H1 (cell line): ENCODE data around the gene MAPK1. TPM values are rescaled to one million over a fixed set of nuclear protein-coding genes. Genes with fewer than 3 reads are reported as not detected.

Experiments
- CTCF ChIA-PET: fragments of 300-600 bp; sonication (Branson Sonifier 250); formaldehyde crosslinking; loops from one replicate; lab custom pipeline; 2021; ENCODE audit not compliant: partially characterized antibody; lab: Charles Lee
- POLR2A ChIA-PET: fragments of 300-600 bp; sonication (Branson Sonifier 250); formaldehyde crosslinking; loops from one replicate; lab custom pipeline; 2021; ENCODE audit warnings: inconsistent platforms; ENCODE audit not compliant: partially characterized antibody; lab: Charles Lee
- DNase-seq, 2 experiments: peaks; one replicate each; pipeline versions ENCODE4 v3.0.0 to v3.0.0-alpha.2; 2010 to 2022; ENCODE audit warnings: low spot score in 2 of 2, low read depth in 1 of 2, mixed read lengths in 1 of 2
- FAIRE-seq: peaks from 2 replicates; lab custom pipeline; 2011; peaks lifted over from hg19 to GRCh38; lab: Jason Lieb, UNC
- H2AFZ ChIP-seq: 2 replicates; pipeline ENCODE4 v1.8.1; 2012; ENCODE audit warnings: low read length, inconsistent platforms
- H2AK5ac ChIP-seq: 2 replicates; pipeline ENCODE4 v1.6.1; 2013; ENCODE audit warnings: low read depth, low read length
- H2BK120ac ChIP-seq: replicated peaks from 2 replicates; pipeline ENCODE3; 2013; ENCODE audit warnings: low read depth, low read length, inconsistent platforms
- H2BK12ac ChIP-seq: 2 replicates; pipeline ENCODE4 v1.6.1; 2013; ENCODE audit warnings: low read depth, low read length
- H2BK15ac ChIP-seq: 2 replicates; pipeline ENCODE4 v1.6.1; 2013; ENCODE audit warnings: low read length
- H2BK20ac ChIP-seq: 2 replicates; pipeline ENCODE4 v1.6.1; 2013; ENCODE audit warnings: low read length
- H2BK5ac ChIP-seq: 2 replicates; pipeline ENCODE4 v1.6.1; 2013; ENCODE audit warnings: low read depth, low read length
- H3K14ac ChIP-seq: 2 replicates; pipeline ENCODE4 v1.6.1; 2013; ENCODE audit warnings: inconsistent platforms; ENCODE audit not compliant: insufficient read length
- H3K18ac ChIP-seq: 2 replicates; pipeline ENCODE4 v1.6.1; 2013; ENCODE audit warnings: low read length; ENCODE audit errors: extremely low read depth
- H3K23ac ChIP-seq: 2 replicates; pipeline ENCODE4 v1.6.1; 2013; ENCODE audit warnings: inconsistent platforms; ENCODE audit not compliant: insufficient read length
- H3K23me2 ChIP-seq: 2 replicates; pipeline ENCODE4 v1.6.1; 2013; ENCODE audit warnings: low read depth, low read length
- H3K27ac ChIP-seq: 2 replicates; pipeline ENCODE4 v1.6.1; 2011; ENCODE audit warnings: low read depth, low read length, inconsistent platforms
- H3K27me3 ChIP-seq, 4 experiments: replicated peaks in 1 of 4; 1 replicate in 1 of 4; 2 replicates in 3 of 4; pipeline versions ENCODE4 v1.6.1 to v1.8.1; 2011 to 2013; ENCODE audit warnings: low read length in 3 of 4, mild to moderate bottlenecking in 3 of 4, inconsistent platforms in 2 of 4, mixed read lengths in 2 of 4, moderate library complexity in 1 of 4; ENCODE audit not compliant: control insufficient read depth in 3 of 4, insufficient read depth in 3 of 4; ENCODE audit errors: extremely low read depth in 1 of 4
- H3K36me3 ChIP-seq, 4 experiments: 2 replicates each; pipeline versions ENCODE4 v1.6.1 to v1.8.1; 2011 to 2013; ENCODE audit warnings: mild to moderate bottlenecking in 4 of 4, low read length in 3 of 4, moderate library complexity in 2 of 4, control low read depth in 1 of 4, inconsistent platforms in 1 of 4; ENCODE audit not compliant: insufficient read depth in 4 of 4, control insufficient read depth in 2 of 4
- H3K4ac ChIP-seq: replicated peaks from 2 replicates; pipeline ENCODE3; 2013; ENCODE audit warnings: low read length, low read depth, mixed read lengths, inconsistent platforms; ENCODE audit not compliant: insufficient read length
- H3K4me1 ChIP-seq, 4 experiments: replicated peaks in 1 of 4; 1 replicate in 1 of 4; 2 replicates in 3 of 4; pipeline versions ENCODE4 v1.6.1 to v1.8.1; 2011 to 2013; ENCODE audit warnings: low read length in 3 of 4, inconsistent platforms in 2 of 4, mixed read lengths in 1 of 4; ENCODE audit not compliant: insufficient read depth in 4 of 4, control insufficient read depth in 3 of 4
- H3K4me2 ChIP-seq, 2 experiments: 2 replicates each; pipeline versions ENCODE4 v1.6.1 to v1.8.1; 2011 to 2013; ENCODE audit warnings: low read depth in 2 of 2, low read length in 2 of 2, control low read depth in 1 of 2, inconsistent platforms in 1 of 2, mild to moderate bottlenecking in 1 of 2; ENCODE audit not compliant: insufficient read depth in 1 of 2
- H3K4me3 ChIP-seq, 4 experiments: fragments of 200-600, 300-600 bp in 1 of 4; sonication (generic), shearing (Covaris generic), sonication (Bioruptor Twin) in 1 of 4; 2 replicates each; pipeline versions ENCODE4 v1.5.1 to v1.8.1; 2011 to 2016; ENCODE audit warnings: low read length in 4 of 4, low read depth in 3 of 4, control low read depth in 2 of 4, inconsistent platforms in 2 of 4, mild to moderate bottlenecking in 2 of 4, mixed read lengths in 1 of 4, moderate library complexity in 1 of 4; ENCODE audit not compliant: insufficient read depth in 2 of 4; ENCODE audit errors: extremely low read depth in 1 of 4
- H3K56ac ChIP-seq: replicated peaks from 2 replicates; pipeline ENCODE3; 2013; ENCODE audit warnings: low read depth, mild to moderate bottlenecking, mixed read lengths, low read length, inconsistent platforms; ENCODE audit not compliant: insufficient read length
- H3K79me1 ChIP-seq: 2 replicates; pipeline ENCODE4 v1.6.1; 2013; ENCODE audit warnings: low read depth, low read length, control low read depth
- H3K79me2 ChIP-seq, 2 experiments: 2 replicates each; pipeline versions ENCODE4 v1.6.1 to v1.8.1; 2012 to 2013; ENCODE audit warnings: low read length in 2 of 2, mild to moderate bottlenecking in 2 of 2, inconsistent platforms in 1 of 2; ENCODE audit not compliant: insufficient read depth in 2 of 2, control insufficient read depth in 1 of 2
- H3K9ac ChIP-seq, 4 experiments: replicated peaks in 1 of 4; 1 replicate in 1 of 4; 2 replicates in 3 of 4; pipeline versions ENCODE4 v1.6.1 to v1.8.1; 2011 to 2013; ENCODE audit warnings: low read depth in 3 of 4, low read length in 3 of 4, control low read depth in 2 of 4, mild to moderate bottlenecking in 2 of 4, moderate library complexity in 2 of 4, inconsistent platforms in 1 of 4; ENCODE audit errors: extremely low read depth in 1 of 4
- H3K9me3 ChIP-seq, 2 experiments: 2 replicates each; pipeline versions ENCODE4 v1.6.1 to v1.8.1; 2012 to 2013; ENCODE audit warnings: mild to moderate bottlenecking in 2 of 2, moderate library complexity in 2 of 2, control low read depth in 1 of 2, inconsistent platforms in 1 of 2, low read depth in 1 of 2, low read length in 1 of 2, mixed read lengths in 1 of 2; ENCODE audit not compliant: insufficient read depth in 2 of 2
- H4K20me1 ChIP-seq, 2 experiments: replicated peaks in 1 of 2; 2 replicates each; pipeline versions ENCODE3 to v1.8.1; 2011 to 2013; ENCODE audit warnings: inconsistent platforms in 2 of 2, low read length in 2 of 2, mild to moderate bottlenecking in 1 of 2; ENCODE audit not compliant: insufficient read depth in 2 of 2, control insufficient read depth in 1 of 2
- H4K5ac ChIP-seq: 2 replicates; pipeline ENCODE4 v1.6.1; 2013; ENCODE audit warnings: low read length, low read depth, mixed read lengths, inconsistent platforms; ENCODE audit not compliant: insufficient read length
- H4K8ac ChIP-seq: 2 replicates; pipeline ENCODE4 v1.8.0; 2013; ENCODE audit warnings: mild to moderate bottlenecking, moderate library complexity, low read length, inconsistent platforms; ENCODE audit not compliant: insufficient read depth; ENCODE audit errors: extremely low read depth
- H4K91ac ChIP-seq: replicated peaks from 2 replicates; pipeline ENCODE3; 2013; ENCODE audit warnings: low read length, mixed read lengths, inconsistent platforms; ENCODE audit not compliant: insufficient read length
- ASH2L ChIP-seq: fragments of 200-600, 300-600 bp; sonication (generic); IDR thresholded peaks from one replicate; pipeline ENCODE4 v1.7.1; 2017; ENCODE audit warnings: low read length
- BACH1 ChIP-seq: IDR thresholded peaks from 2 replicates; pipeline ENCODE4 v1.6.1; 2012; ENCODE audit warnings: low read length, improper control_type of control experiment
- CBX5 ChIP-seq: fragments of 300-800, 300-1000 bp; sonication (generic); IDR thresholded peaks from 2 replicates; pipeline ENCODE4 v1.7.1; 2016; ENCODE audit warnings: antibody characterized with exemption, low read length, low read depth
- EZH2 ChIP-seq: fragments of 200-600 bp; sonication (generic); IDR thresholded peaks from 2 replicates; pipeline ENCODE4 v1.7.1; 2012; ENCODE audit warnings: low read depth, mild to moderate bottlenecking, moderate library complexity, low read length, inconsistent platforms; ENCODE audit not compliant: severe bottlenecking
- GABPA ChIP-seq: IDR thresholded peaks from 2 replicates; pipeline ENCODE4 v1.6.1; 2011; ENCODE audit warnings: mild to moderate bottlenecking, low read length, moderate library complexity, borderline replicate concordance; ENCODE audit not compliant: insufficient read depth
- JUND ChIP-seq: IDR thresholded peaks from 2 replicates; pipeline ENCODE4 v1.6.1; 2011; ENCODE audit warnings: mild to moderate bottlenecking, improper control_type of control experiment, low read length
- whole genome bisulfite sequencing, 2 experiments: shearing (Covaris generic) in 1 of 2; methylation state at CpG; one replicate each; pipeline versions ENCODE4 v1.1.6 to v1.1.7; 2013 to 2015; ENCODE audit warnings: low lambda C conversion rate in 2 of 2, mixed read lengths in 2 of 2, inconsistent platforms in 1 of 2, low coverage in 1 of 2, missing lambda C conversion rate in 1 of 2; ENCODE audit not compliant: insufficient replicate concordance in 2 of 2, insufficient coverage in 1 of 2, insufficient read length in 1 of 2; ENCODE audit errors: extremely low coverage in 1 of 2, missing lambda C conversion rate in 1 of 2; 5-methylcytosine and 5-hydroxymethylcytosine counted together
- polyA plus RNA-seq, 7 experiments: library from polyadenylated mRNA; depleted of rRNA in 3 of 7; stranded (reverse) in 5 of 7; unstranded in 2 of 7; fragments of >200 nt in 5 of 7; fragments of 200-250 nt in 2 of 7; gene quantifications; 1 replicate in 5 of 7; 2 replicates in 1 of 7; 4 replicates in 1 of 7; pipeline versions ENCODE4 v1.2.1 to v1.2.3, GENCODE V29; 2011 to 2013; ENCODE audit warnings: missing spikeins in 2 of 7, mixed read lengths in 2 of 7
- total RNA-seq: library from RNA; stranded (reverse); fragmentation: NEBNext Ultra II Directional; extraction: Animal tissue kit (Norgen Biotek cat#: 25700); gene quantifications from 2 replicates; pipeline ENCODE4 v1.2.1, GENCODE V29; 2021
- TF ChIP-seq, protein P1 (sequence below): IDR thresholded peaks from 2 replicates; pipeline ENCODE4 v1.6.1; 2011; ENCODE audit warnings: low read length, improper control_type of control experiment

MAPK1 gene
- total and polyA plus RNA-seq, 2 of the 8 experiments (the other 6 are each of a cell fraction or from before 2014, with no cell fraction given) = 28.1 to 101 TPM

DNA sequence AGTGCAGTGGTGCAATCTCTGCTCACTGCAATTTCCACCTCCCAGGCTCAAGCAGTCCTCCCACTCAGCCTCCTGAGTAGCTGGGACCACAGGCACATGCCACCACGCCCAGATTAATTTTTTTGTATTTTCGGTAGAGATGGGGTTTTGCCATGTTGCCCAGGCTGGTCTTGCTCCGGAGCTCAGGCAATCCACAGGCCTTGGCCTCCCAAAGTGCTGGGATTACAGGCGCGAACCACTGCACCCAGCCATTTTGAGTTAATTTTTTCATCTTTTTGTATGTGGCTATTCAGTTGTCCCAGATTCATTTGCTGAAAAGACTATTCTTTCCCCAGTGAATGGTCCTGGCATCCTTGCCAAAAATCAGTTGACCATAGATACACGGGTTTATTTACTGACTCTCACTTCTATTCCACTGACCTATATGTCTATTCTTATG, 63.6 kb downstream of the MAPK1 start:
- WGBS, 2 experiments = 92% methylated on average over 6 of the region's 6 CpGs; no CpG with 5 or more reads in 1 of the 2 experiments
- Histone ChIP-seq H3K4ac (no peak overlapping the region), H3K18ac (no peak overlapping the region), H3K27ac (no peak overlapping the region), H2BK5ac (no peak overlapping the region), H2AFZ (no peak overlapping the region), H4K5ac (no peak overlapping the region), H2BK20ac (no peak overlapping the region), H2AK5ac (no peak overlapping the region), H2BK12ac (no peak overlapping the region), H2BK120ac (no peak overlapping the region), H4K20me1 (no peaks in the 10 kb centered on the region), H4K8ac (no peak overlapping the region), H3K4me1 (no peaks in the 10 kb centered on the region), H3K23ac (no peak overlapping the region), H2BK15ac (no peak overlapping the region), H3K27me3 (no peaks in the 10 kb centered on the region; a peak in 1 of 7 replicates), H3K9ac (no peak overlapping the region), H3K9me3 (no peaks in the 10 kb centered on the region), H3K56ac (no peak overlapping the region), H3K79me2 (peaks cover 0 to 12% of the 10 kb centered on the region in 2 experiments; a peak in 1 of 4 replicates), H3K79me1 (no peaks in the 10 kb centered on the region; the same call in 1 of the 2 replicates), H3K4me2 (no peak overlapping the region), H4K91ac (no peak overlapping the region), H3K36me3 (peaks cover 10 to 67% (median 39%) of the 10 kb centered on the region in 4 experiments), H3K14ac (no peak overlapping the region), H3K4me3 (no peak overlapping the region), H3K23me2 (no peaks in the 10 kb centered on the region)
- no peak for DNase-seq
- no peak for FAIRE-seq
- ChIA-PET CTCF (no interaction called here), POLR2A (no interaction called here)
- TF ChIP-seq BACH1 = no peak
- TF ChIP-seq JUND = no peak
- no peak for TF ChIP-seq GABPA
- no peak for TF ChIP-seq EZH2
- TF ChIP-seq, protein P1, sequence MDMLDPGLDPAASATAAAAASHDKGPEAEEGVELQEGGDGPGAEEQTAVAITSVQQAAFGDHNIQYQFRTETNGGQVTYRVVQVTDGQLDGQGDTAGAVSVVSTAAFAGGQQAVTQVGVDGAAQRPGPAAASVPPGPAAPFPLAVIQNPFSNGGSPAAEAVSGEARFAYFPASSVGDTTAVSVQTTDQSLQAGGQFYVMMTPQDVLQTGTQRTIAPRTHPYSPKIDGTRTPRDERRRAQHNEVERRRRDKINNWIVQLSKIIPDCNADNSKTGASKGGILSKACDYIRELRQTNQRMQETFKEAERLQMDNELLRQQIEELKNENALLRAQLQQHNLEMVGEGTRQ = no peak
- no peak for TF ChIP-seq CBX5
- TF ChIP-seq ASH2L = no peak
